ENCODE data around the gene TMED6.

DNA sequence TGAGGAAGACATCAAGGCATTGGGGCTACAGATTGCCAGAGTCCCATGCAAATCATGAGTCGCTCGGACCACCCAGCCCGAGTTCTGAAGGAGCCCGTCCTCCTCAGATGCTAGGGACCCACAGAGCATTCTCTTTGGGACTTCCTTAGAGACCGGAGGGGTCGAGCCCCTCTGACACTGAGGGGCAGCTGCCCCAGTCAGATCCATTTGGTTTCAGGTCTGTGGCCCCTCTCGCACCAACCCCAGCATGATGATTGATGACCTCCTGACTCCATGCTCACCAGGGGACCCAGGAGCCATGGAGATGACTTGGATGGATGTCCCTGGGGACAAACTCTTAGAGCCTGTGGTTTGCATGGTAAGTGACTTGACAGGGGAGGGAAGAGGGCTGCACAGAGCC, 29.2 kb downstream of the TMED6 start:
- TF ChIP-seq, protein P1, sequence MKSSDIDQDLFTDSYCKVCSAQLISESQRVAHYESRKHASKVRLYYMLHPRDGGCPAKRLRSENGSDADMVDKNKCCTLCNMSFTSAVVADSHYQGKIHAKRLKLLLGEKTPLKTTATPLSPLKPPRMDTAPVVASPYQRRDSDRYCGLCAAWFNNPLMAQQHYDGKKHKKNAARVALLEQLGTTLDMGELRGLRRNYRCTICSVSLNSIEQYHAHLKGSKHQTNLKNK (CRISPR knock-in tag; IDR thresholded peaks at IDR 0.05), result no peak
- TF ChIP-seq CTCF (IDR thresholded peaks at IDR 0.05), result no peak

Data from WTC11 (cell line).